HG03097 (cell line): ENCODE measurements around the gene RAC3.

Experiments
- ATAC-seq: cut with Tn5 transposase; IDR thresholded peaks from one replicate; pipeline ENCODE4 v1.9.1; 2021; ENCODE audit not compliant: unreplicated experiment, low FRiP score

Gene RAC3

DNA sequence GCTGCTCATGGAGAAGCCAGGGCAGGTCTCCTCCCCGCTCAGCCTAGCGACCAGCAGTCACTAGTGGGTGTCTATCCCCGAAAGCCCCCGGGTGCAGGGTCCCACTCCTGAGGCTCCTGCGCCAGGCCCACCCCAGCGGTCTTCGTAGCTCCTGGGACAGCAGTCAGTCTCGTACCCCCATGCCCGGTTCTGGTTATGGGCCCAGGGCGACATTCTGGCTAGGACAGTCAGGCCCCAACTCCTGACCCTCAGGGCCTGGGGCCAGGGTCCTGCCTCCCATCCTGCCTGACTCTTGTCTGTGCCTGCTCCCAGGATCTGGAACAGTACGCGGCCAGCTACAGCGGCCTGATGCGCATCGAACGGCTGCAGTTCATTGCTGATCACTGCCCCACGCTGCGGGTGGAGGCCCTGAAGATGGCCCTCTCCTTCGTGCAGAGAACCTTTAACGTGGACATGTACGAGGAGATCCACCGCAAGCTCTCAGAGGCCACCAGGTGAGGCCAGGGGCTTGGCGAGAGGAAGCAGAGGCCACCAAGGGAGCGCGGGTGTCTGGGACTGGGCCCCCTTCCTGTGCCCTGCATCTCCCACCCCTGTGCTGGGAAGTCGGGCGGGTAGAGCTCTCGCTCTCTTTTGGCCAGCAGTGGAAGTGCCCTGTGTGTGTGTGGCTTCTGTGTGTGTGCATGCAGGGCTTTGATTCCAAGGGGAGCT, 22.2 kb downstream of the RAC3 start:
- ATAC-seq: no peak

DNA sequence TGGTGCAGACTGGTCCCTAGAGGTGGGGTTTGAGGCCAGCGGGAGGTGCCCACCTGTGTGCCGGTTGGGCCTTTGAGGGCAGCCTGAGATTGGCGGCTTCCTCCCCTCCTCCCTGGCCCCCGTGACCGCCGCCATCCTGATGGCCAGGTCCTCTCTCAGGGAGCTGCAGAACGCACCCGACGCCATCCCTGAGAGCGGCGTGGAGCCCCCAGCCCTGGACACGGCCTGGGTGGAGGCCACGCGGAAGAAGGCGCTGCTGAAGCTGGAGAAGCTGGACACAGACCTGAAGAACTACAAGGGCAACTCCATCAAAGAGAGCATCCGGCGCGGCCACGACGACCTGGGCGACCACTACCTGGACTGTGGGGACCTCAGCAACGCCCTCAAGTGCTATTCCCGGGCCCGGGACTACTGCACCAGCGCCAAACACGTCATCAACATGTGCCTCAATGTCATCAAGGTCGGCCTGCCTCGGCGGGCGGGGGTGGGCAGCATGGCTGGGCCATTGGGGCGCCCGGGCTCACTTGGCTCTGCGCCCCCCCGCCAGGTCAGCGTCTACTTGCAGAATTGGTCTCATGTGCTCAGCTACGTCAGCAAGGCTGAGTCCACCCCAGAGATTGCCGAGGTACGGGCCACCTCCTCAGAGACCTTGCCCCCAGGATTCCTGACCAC, 23.0 kb downstream of the RAC3 start:
- no peak for ATAC-seq

DNA sequence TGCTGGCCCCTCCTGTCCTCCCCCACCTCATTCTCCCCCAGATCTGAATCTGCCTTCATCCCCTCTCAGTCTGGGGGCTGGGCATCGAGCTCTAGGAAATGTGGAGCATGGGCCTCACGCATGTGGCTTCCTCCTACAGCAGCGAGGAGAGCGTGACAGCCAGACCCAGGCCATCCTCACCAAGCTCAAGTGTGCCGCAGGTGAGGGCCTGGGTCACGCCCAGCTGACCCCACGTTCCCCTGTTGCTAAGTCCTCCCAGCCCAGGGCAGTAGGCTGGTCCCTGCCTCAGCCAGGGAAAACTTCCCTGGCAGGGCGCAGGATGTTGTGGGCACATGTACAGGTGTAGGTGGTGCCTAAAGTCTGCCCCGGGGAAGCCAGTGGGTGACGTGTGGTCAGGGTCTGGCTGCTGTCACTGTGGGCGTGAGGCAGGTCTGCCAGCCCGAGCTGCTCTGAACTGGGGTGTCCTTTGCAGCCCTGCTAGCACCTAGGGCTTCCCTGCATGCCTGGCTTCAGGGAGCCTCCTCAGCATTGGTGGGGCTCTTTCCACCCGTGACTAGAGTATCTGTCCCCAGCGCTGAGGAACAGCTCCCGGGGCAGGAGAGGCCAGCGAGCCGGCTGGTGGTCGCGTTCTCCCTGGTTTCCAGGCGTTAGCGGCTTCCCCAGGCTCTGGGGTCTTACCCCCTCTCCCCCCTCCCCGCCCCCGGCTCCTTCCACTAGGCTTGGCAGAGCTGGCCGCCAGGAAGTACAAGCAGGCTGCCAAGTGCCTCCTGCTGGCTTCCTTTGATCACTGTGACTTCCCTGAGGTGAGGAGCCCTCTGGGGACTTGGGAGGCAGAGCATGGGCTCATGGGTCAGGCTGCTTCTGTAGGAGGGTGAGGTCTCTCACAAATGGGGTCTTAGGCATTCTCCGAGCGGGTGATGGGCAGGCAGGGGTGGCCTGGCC, 23.8 kb downstream of the RAC3 start:
- no peak for ATAC-seq

DNA sequence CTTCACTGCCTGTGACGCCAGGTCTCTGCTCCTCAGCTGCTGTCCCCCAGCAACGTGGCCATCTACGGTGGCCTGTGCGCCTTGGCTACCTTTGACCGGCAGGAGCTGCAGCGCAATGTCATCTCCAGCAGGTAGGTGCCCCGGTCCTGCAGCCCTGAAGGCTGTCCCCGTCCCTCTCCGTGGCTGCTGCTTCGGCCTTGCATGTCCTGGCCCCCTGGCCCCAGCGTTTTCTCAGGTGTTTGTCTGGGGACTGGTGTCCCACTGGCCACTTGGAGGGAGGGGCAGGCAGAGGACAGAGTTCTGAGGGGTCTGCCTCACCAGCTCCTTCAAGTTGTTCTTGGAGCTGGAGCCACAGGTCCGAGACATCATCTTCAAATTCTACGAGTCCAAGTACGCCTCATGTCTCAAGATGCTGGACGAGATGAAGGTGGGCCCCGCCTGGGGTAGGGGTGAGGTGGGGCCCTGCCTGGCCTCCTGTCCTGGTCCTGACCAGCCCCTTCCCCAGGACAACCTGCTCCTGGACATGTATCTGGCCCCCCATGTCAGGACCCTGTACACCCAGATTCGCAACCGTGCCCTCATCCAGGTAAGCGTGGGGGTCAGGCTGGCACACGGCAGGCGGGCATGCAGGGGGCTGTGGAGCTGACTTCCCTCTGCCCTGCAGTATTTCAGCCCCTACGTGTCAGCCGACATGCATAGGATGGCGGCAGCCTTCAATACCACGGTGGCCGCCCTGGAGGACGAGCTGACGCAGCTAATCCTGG, 24.7 kb downstream of the RAC3 start:
- no peak for ATAC-seq

DNA sequence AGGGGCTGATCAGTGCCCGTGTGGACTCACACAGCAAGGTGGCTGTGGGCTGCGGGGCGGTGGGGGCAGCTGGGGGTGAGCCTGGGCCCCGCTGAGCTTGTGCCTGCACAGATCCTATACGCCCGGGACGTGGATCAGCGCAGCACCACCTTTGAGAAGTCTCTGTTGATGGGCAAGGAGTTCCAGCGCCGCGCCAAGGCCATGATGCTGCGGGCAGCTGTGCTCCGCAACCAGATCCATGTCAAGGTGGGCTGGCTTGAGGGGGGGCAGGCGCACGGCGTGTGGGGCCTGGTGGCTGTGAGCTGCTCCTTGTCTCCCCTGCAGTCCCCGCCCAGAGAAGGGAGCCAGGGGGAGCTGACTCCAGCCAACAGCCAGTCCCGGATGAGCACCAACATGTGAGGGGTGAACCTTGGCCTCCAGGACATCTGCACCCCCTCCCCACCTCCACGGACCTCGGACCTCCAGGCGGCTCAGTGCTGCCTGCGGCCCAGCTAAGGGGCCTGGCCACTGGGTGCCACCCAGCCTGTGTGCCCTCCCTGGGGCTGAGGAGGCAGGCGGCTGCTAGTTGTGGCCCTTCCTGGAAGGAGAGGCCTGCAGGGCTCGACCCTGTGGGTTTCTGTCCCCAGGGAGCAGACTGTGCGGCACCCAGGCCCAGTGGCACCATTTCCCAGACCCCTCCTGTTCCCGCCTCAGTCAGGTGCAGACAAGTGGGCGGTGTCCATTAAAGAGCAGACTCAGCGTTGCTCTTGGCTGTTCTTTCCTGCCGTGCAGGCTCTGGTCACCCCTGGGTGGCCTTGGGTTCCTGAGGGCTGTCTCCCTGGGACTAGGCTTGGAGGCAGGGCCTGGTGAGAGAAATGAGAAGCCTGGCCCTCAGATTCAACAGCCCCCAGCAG, 25.5 kb downstream of the RAC3 start:
- ATAC-seq: no peak

DNA sequence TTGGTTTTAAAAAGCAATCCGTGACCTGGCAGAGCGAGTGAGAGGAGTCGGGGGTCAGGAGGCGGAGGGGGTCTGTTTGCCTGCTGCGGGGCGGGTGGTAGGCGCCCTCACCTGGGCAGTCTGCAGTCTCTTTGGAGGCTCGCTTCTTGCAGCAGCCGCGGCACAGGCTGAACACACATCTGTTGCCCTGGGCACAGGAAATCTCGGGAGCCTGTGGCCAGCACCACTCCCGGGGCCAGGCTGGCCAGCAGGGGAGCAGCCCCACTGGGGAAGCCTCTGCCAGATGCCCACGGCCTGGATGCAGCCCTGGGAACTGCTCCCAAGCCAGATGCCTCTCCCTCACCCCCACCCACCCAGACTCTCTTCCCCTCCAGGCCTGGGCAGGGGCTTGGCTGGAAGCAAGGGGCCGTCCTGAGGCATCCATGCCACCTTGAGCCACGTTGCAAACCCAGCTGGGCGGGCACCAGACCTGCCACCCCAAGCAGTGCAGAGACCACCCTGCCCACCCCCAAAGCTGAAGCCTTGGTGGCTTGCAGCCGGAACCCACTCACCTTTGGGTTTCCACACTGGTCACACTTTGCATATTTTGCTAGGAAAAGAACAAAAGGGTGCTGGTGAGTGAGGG, 26.9 kb downstream of the RAC3 start:
- ATAC-seq: no peak

DNA sequence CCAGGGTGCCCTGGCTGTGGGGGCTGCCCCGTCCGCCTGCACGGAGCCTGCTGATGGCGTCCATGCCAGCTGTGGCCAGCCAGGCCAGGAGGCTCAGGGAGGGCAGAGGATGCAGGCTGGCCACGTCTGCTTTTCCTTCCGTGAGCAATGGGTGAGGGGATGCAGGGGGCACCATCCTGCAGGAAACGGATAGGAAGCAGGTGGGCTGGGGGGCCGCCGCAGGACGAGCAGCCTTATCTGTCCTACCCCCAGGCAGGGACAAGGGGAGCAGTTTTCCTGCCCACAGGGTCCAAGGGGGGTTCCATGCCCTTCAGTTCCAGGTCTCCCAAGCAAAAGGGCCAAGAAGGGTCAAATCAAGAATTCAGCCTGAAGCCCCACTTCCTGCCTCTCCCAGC, 27.4 kb downstream of the RAC3 start:
- ATAC-seq: no peak

DNA sequence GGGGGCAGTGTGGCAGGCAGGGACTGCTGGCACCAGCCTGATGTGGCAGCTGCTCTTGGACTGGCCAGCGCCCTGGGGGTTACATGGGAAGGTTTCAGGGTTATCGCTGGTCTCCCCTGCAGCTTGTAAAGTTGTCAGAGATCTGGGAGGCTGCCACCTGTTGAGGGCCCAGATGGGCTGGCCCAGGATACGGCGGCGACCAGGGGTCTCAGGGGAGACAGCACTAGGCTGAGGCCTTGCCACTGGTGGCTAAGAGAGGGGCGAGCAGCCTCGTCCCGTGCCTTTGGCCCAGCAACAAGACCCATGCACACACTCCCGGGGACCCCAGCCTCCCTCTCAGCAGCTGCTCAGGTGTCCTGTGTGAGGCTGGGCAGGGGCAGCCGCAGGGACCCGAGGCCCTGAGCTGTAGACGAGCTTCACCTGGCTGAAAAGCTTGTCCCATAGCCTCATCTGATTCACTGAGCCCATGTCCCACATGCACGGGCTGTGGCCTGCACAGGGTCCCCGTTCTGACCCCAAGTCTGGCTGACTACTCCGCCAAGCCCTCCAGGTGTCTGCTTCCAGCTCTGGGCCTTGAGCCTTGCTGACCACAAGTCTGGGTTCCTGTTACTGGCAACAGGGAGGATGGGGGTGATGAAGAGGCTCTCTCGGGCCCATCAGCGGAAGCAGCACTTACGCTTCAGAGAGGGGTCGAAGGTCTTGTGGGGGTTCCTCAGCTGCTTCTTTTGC, 28.0 kb downstream of the RAC3 start:
- no peak for ATAC-seq

DNA sequence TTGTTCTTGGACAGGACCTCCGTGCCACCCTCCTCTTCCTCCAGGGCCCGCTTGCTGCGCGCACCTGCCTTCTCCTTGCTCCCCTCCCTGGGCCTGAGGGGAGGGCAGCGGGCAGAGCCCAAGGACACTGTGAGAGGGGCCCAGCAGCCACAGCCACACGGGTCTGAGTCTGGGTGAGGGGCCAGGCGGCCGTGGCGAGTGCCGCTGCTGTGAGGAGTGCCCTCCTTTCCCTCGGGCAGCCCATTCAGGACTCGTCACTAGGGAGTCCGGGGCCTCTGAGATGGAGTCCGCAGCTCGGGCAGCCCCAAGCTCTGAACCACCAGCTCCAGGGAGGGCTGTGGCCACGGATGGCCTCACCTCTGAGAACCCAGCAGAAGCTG, 28.5 kb downstream of the RAC3 start:
- no peak for ATAC-seq

DNA sequence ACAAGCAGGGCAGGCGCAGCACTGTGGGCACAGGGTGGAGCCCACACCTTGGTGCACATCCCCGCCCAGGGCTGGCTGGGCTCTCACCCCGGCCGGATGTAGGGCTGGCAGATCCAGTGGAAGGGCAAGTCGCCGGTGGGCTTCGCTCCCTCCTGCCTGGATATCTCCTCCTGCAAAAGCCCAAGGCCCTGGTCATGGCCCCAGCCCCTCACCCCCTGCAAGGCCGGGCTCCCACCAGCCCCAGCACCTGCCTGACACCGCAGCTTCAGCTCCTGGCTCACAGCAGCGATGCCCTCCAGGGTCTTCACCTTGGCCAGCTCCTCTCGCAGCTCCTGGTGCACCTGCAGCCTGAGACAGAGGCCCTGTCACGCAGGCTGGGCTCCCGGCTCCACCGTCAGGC, 29.1 kb downstream of the RAC3 start:
- no peak for ATAC-seq

DNA sequence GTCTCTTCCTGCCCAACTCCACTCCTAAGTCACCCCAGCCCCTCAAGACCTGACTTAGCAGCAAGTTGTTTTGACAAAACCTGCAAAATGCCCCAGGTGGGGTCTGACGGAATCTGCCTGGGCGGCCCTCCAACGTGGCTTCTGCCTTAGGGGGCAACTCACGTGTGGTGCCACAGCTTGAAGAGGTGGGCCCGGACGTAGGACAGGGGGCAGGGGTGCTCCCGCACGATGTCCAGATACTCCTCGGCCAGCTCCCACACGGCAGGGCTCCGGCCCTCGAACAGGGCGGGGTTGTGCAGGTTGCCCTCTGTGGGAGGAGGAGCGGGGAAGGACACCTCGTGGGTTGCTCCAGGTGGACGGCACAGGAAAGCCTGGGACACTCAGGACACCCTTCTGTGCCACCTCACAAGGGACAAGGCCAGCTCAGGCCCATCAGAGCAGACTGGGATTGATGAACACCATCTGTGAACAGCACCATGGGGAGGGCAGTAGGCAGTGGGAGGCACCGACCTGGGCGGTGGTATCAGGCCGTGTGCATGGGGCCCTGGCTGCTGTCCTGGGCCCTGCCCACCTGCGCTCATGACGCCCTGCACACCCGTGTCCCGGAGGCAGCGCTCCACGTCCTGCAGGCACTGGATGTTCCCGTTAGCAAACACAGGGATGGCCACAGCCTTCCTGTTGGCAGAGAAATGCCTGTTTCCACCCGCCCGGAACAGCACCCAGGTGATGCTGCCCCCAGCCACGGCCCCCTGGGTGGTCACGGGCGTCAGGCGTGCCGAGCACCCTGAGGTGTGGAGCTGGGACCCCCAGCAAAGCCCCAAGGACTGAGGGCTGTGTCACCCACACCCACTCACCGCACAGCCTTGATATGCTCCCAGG, 29.8 kb downstream of the RAC3 start:
- ATAC-seq: no peak

DNA sequence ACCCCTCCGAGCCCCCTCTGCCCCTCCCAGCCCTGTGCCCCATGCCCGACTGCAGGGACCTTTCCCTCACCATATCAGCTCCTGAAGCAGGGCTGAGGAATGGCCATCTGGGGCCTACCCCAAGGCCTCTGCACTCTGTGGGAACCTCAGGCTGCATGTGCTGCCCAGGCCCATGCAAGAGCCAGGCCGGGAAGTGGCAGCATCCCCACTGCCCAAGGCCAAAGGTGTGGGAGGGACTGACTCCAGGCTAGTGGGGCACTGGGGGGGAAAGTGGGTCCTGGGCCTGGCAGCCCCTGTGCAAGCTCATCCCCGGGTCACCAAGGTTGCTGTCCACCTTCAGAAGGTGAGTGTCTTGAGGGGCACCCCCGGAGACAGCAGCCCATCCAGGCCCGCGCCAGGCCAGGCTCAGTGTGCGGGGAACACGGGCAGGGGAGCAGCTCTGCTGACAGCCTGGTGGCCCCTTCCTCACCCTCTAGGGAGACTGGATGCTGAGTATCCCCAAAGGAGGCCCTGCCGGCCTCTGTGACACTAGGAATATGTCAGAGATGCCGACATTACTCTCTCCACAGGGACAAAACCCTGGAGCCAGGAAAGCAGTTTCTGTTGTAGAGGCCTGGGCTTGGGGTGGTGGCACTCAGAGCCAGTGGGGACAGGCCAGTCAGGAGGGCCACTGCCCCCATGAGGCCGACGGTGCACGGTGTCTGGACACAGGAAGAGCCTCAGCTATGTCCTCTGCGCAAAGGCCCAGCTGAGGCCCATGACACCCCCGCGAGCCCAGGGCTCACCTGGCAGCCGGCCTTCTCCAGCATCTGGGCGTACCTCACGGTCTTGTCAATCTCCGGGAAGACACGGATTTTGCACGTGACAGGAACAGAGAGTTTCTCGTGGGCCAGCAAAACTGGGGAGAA, 30.9 kb downstream of the RAC3 start:
- no peak for ATAC-seq

DNA sequence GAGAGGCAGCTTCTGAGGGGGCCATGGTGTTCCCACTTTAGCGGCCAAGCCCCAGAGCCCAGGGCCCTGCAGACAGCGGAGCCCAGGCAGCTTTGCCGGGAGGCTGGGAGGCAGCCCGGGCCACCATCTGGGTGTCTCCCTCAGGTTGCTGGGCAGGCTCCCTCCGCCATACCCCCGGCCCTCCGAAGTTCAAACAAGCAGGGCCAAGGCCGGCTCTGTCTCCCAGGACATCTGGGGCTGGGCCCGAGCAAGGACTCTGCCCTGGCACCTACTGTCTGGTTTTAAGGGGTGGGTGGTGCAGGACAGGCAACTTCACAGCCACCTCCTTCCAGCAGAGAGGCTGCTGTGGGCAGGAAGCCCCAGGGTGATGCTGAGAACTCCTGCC, 31.5 kb downstream of the RAC3 start:
- ATAC-seq: no peak

DNA sequence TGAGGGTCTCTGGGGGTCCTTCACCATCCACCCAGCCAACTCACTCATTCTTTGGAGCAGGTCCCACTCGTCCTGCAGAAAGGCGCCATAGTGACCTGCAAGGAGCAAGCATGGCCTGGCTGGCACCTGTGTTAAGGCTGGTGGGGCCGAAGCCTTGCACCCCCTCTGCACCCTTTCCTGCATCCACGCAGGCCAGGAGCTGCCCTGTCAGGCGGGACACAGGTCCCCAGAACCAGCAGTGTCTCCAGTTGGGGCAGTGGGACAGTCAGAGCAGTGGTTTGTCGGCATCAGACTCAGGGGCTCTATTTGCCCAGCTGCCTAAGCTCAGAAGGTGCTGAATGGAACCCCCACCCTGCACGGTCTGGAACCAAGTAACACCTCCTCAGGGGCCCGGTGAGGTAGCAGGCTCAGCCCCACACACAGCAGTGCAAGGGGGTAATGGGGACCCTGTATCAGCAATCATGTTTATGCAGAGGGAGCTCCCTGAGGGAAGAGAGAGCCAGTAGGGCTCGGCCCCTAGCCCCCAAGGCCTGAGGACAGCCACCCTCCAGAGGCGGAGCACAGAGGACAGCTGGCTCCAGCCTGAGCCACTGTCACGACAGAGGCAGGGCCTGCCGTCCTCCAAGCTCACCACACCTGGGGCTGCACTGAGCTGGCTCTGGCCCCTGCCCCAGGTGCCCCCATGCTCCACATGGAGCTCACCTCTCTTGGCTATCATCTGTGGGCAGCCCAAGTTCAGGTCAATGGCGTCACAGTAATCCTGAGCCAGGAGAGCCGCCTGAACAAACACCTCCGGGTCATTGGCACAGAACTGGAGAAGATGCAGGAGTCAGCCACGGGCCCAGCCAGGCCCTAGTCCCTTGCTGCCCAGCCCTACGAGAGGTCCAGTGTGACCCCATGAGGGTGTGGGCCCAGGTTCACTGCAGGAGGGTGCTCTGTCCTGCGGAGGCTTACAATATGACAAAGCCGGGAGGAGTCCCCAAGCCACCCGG, 32.2 kb downstream of the RAC3 start:
- ATAC-seq: no peak

DNA sequence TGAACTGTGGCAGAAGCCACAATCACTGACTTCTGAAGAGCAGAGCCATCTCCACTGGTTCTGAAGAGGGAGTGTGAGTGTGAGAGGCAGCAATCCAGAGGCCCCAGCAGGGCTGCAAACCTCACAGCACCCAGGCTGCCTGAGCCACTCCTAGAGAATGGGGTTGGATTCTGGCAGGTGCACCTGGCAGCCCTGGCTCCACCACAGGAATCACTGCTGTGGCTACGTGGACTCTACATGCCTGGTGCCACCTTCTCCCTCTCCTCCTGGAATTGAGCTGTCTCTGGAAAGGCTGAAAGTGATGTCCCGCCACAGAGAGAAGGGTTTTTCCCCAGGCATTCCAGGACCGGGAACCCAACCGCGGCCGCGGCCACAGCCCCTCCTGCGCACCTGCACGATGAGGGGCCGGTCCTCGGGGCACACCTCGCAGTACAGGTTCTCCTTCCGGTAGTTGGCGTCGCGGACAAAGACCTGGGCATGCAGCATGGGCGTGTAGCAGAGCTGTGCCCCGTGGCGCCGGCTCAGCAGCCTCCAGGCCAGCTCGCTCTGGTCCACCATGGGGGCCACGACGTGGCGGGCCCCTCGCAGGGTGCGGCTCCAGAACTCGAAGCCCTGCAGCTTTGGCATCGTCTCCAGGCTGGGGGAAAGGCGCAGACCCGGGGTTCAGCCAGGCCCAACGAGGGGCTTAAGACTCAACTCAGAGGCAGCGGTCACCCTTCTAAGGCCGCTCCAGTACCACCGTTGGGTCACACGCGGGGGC, 33.1 kb downstream of the RAC3 start:
- ATAC-seq: no peak
